RCC 7860 (cell line): ENCODE data around the gene HYCC1.

ENCODE experiments used
- DNase-seq: peaks from one replicate; pipeline ENCODE4 v3.0.0-alpha.2; 2015; ENCODE audit warnings: low spot score
- FAIRE-seq: peaks from 2 replicates; lab custom pipeline; 2012; peaks lifted over from hg19 to GRCh38; lab: Jason Lieb, UNC

HYCC1 gene

GRCh38 chr7:23017309-23017708 lies 3.4 kb upstream of the HYCC1 start:
- FAIRE-seq (no peak), DNase-seq (no peak)

- no peak for DNase-seq
- no peak for FAIRE-seq
These were observed 2.7 kb upstream of the HYCC1 start for GRCh38 chr7:23016345-23017253.

- FAIRE-seq (no peak), DNase-seq (no peak)
These were observed 751 bp upstream of the HYCC1 start for GRCh38 chr7:23014681-23015080.

GRCh38 chr7:23012908-23013714 lies 819 bp downstream of the HYCC1 start:
- peak; percentile 24 for DNase-seq

GRCh38 chr7:23012186-23012585 lies 1.7 kb downstream of the HYCC1 start:
- no peak for DNase-seq

More at GRCh38 chr7:23012908-23013714, 819 bp downstream of the HYCC1 start:
- no peak for FAIRE-seq

GRCh38 chr7:23011222-23011924 lies 2.6 kb downstream of the HYCC1 start:
- FAIRE-seq: no peak

More at GRCh38 chr7:23012186-23012585, 1.7 kb downstream of the HYCC1 start:
- FAIRE-seq: no peak

GRCh38 chr7:23009303-23009702 lies 4.6 kb downstream of the HYCC1 start:
- no peak for DNase-seq
- no peak for FAIRE-seq

More at GRCh38 chr7:23011222-23011924, 2.6 kb downstream of the HYCC1 start:
- DNase-seq: no peak

GRCh38 chr7:23004247-23004520 lies 9.7 kb downstream of the HYCC1 start:
- DNase-seq (no peak), FAIRE-seq (no peak)

- FAIRE-seq (no peak), DNase-seq (no peak)
These were observed 10.3 kb downstream of the HYCC1 start for GRCh38 chr7:23003505-23004246.

- no peak for FAIRE-seq
These were observed 11.2 kb downstream of the HYCC1 start for GRCh38 chr7:23002698-23003097.

GRCh38 chr7:23001610-23002009 lies 12.3 kb downstream of the HYCC1 start:
- FAIRE-seq (no peak), DNase-seq (no peak)

More at GRCh38 chr7:23002698-23003097, 11.2 kb downstream of the HYCC1 start:
- no peak for DNase-seq

- no peak for FAIRE-seq
- DNase-seq: no peak
These were observed 13.2 kb downstream of the HYCC1 start for GRCh38 chr7:23000597-23001360.

- FAIRE-seq (no peak), DNase-seq (no peak)
These were observed 15.4 kb downstream of the HYCC1 start for GRCh38 chr7:22998519-22998896.

GRCh38 chr7:22997871-22998518 lies 15.9 kb downstream of the HYCC1 start:
- DNase-seq (no peak), FAIRE-seq (no peak)

- FAIRE-seq: no peak
These were observed 17.5 kb downstream of the HYCC1 start for GRCh38 chr7:22996470-22996869.

GRCh38 chr7:22995011-22995410 lies 18.9 kb downstream of the HYCC1 start:
- DNase-seq: no peak
- FAIRE-seq: no peak

More at GRCh38 chr7:22996470-22996869, 17.5 kb downstream of the HYCC1 start:
- DNase-seq: peak; percentile 39

- no peak for FAIRE-seq
These were observed 20.8 kb downstream of the HYCC1 start for GRCh38 chr7:22992874-22993840.

GRCh38 chr7:22990588-22990949 lies 23.4 kb downstream of the HYCC1 start:
- peak; percentile 30 for FAIRE-seq
- DNase-seq: no peak

More at GRCh38 chr7:22992874-22993840, 20.8 kb downstream of the HYCC1 start:
- no peak for DNase-seq
